Glutamatergic neuron (in vitro differentiated cells): ENCODE results near the gene ADAMTS7. TPM values are rescaled to one million over a fixed set of nuclear protein-coding genes. Genes with fewer than 3 reads are reported as not detected.
"Not testable (repeated sequence)": the region's sequence is repeated elsewhere in the genome, so short reads cannot be mapped to it uniquely, and the experiment has no call there.

Experiments used
- DNase-seq: peaks from one replicate; pipeline ENCODE4 v3.0.0; 2022
- H3K27ac Mint-ChIP-seq: one replicate; pipeline ENCODE4 v1.8.0; 2020; ENCODE audit warnings: mild to moderate bottlenecking, mixed read lengths, inconsistent platforms; ENCODE audit not compliant: unreplicated experiment
- H3K27me3 Mint-ChIP-seq: one replicate; pipeline ENCODE4 v1.8.0; 2020; ENCODE audit warnings: mild to moderate bottlenecking, moderate library complexity, mixed read lengths, inconsistent platforms; ENCODE audit not compliant: unreplicated experiment
- H3K36me3 Mint-ChIP-seq: one replicate; pipeline ENCODE4 v1.8.0; 2020; ENCODE audit warnings: mild to moderate bottlenecking, mixed read lengths, inconsistent platforms; ENCODE audit not compliant: unreplicated experiment
- H3K4me1 Mint-ChIP-seq: one replicate; pipeline ENCODE4 v1.8.0; 2020; ENCODE audit warnings: mild to moderate bottlenecking, low read depth, mixed read lengths, inconsistent platforms; ENCODE audit not compliant: unreplicated experiment
- H3K4me3 Mint-ChIP-seq: one replicate; pipeline ENCODE4 v1.8.0; 2020; ENCODE audit warnings: mild to moderate bottlenecking, mixed read lengths, inconsistent platforms; ENCODE audit not compliant: unreplicated experiment
- H3K9me3 Mint-ChIP-seq: one replicate; pipeline ENCODE4 v1.8.0; 2020; ENCODE audit warnings: mild to moderate bottlenecking, moderate library complexity, mixed read lengths, inconsistent platforms; ENCODE audit not compliant: unreplicated experiment
- total RNA-seq: library from RNA; stranded (reverse); fragmentation: NEBNext Ultra II Directional; extraction: Animal tissue kit (Norgen Biotek cat#: 25700); gene quantifications from one replicate; pipeline ENCODE4 v1.2.1, GENCODE V29; 2021; ENCODE audit not compliant: unreplicated experiment
- TF ChIP-seq, protein P1 (sequence below): fragments of 200-600 bp; sonication (generic); IDR thresholded peaks from one replicate; pipeline ENCODE4 v1.5.0; 2021; ENCODE audit not compliant: partially characterized antibody, unreplicated experiment

ADAMTS7 gene
- total RNA-seq, 1 donor from 2014 or later = 181 TPM

DNA sequence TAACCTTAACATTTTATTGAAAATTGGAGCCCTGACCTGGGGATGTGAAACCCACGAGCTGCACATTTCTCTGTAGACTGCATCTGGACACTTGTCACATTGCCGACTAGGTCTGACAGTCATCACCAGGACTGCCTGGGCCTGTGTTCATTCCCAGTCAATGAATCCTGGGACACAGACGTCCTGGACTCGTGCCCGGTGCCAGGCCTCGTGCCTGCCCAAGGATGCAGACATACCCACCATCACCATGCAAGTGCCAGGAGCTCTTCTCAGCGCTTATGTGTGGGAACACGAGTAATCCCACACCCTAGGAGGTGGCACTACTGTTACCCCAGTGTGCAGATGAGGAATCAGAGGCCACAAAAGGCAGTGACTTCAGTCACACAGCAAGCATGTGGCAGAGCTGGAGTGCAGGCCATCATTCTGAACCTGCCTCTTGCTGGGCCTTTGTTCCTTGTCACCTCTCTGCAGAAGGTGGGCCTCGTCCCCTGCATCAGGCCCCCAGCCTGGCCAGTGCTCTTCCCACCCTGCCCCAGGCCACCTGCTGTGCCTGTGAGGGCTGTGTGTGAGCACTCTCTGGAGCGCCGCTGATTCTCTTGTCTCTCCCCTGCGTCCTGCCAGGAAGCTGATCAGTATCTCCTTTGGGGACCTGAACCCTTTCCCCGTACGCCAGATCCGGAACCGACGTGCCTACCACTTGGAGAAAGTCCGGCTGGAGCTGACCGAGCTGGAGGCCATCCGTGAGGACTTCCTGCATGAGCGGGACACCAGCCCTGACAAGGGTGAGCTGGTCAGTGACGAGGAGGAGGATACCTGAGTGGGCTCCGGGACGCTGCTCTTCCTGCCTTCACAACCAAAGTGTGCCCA is 58.5 kb downstream of the ADAMTS7 start:
- H3K4me3 Mint-ChIP-seq = peak overlapping the region; percentile 46
- no peaks in the 10 kb centered on the region for H3K36me3 Mint-ChIP-seq
- peaks cover 6% of the 10 kb centered on the region for H3K27me3 Mint-ChIP-seq
- TF ChIP-seq, protein P1, sequence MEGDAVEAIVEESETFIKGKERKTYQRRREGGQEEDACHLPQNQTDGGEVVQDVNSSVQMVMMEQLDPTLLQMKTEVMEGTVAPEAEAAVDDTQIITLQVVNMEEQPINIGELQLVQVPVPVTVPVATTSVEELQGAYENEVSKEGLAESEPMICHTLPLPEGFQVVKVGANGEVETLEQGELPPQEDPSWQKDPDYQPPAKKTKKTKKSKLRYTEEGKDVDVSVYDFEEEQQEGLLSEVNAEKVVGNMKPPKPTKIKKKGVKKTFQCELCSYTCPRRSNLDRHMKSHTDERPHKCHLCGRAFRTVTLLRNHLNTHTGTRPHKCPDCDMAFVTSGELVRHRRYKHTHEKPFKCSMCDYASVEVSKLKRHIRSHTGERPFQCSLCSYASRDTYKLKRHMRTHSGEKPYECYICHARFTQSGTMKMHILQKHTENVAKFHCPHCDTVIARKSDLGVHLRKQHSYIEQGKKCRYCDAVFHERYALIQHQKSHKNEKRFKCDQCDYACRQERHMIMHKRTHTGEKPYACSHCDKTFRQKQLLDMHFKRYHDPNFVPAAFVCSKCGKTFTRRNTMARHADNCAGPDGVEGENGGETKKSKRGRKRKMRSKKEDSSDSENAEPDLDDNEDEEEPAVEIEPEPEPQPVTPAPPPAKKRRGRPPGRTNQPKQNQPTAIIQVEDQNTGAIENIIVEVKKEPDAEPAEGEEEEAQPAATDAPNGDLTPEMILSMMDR = no peak
- peaks cover 34% of the 10 kb centered on the region for H3K4me1 Mint-ChIP-seq
- DNase-seq = no peak
- peaks cover 7% of the 10 kb centered on the region for H3K9me3 Mint-ChIP-seq
- peak overlapping the region; percentile 52 for H3K27ac Mint-ChIP-seq

DNA sequence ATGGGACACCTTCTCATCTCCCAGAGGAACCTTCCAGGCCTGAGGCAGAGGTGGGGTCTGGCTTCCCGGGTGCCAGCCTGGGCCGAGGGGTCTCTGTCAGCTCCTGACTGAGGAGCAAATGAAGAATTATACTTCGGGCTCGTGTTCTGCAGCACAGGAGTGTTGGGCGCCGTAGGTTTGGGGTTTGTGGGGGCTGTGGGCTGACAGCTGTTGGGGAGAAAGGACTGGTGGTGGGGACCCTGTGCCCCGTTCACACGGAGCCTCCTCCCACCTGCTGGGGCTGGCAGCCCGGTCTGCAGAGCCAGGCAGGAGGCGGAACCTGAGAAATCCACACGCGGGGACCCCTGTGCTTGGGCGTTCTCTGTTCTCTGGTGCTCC is 59.7 kb downstream of the ADAMTS7 start:
- H3K36me3 Mint-ChIP-seq = no peaks in the 10 kb centered on the region
- no peak overlapping the region for H3K4me3 Mint-ChIP-seq
- peaks cover 1% of the 10 kb centered on the region for H3K27me3 Mint-ChIP-seq
- peaks cover 26% of the 10 kb centered on the region for H3K4me1 Mint-ChIP-seq
- H3K9me3 Mint-ChIP-seq = peaks cover 5% of the 10 kb centered on the region
- no peak overlapping the region for H3K27ac Mint-ChIP-seq
- DNase-seq = no peak
- TF ChIP-seq, protein P1 = no peak

DNA sequence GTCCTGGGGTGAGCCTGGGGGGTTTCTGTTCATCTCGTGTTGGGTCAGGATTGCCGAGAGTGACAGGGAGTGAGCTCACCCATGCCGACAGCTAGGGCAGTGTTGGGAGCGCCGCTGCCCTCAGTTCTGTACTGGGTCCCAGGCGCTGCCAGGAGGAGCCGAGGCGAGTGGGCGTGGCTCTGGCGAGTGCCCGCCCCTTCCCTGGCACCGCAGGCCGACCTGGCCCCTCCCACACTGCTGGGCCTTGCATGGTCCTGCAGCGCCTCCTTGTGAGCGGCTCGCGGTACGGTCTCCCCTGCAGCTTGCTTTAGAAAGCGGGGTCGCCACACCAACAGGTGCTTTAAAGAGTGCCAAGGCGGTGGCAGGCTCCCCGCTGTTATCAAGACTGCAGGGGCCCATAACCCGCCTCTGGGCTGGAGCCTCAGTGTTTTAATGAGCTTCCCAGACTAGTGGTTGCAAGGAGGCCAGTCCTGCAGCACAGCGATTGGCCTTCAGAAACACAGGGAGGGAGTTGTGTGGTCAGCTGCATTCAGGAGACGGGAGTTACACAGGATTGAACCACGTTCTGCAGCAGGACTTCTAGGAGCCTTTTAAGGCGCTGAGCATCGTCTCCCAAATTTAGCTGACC is 60.2 kb downstream of the ADAMTS7 start:
- H3K27me3 Mint-ChIP-seq, H3K27ac Mint-ChIP-seq, H3K9me3 Mint-ChIP-seq, H3K36me3 Mint-ChIP-seq: not testable (repeated sequence)
- peak; percentile 96 for DNase-seq
- Mint-ChIP-seq H3K4me1 (peaks cover 23% of the 10 kb centered on the region), H3K4me3 (peak overlapping the region; percentile 41)
- TF ChIP-seq, protein P1 = peak; percentile 77

DNA sequence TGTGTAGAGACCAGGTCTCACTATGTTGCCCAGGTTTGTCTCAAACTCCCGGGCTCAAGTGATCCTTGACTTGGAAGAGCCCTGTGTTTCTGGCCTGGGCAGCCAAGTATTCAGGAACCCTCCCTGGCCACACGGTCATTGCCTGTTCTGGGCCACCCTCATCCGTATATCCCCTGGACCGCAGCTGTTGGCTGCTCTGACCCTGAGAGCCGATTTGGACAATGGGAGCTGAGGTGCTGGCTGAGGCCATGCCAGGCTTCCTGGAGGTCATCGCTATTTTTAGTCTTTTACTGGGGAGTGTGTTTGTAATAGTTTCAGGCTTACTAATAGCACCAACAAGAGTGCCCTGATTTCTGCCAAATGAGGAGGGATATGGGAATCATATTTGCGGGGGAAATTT is 60.7 kb downstream of the ADAMTS7 start:
- H3K27ac Mint-ChIP-seq = no peak overlapping the region
- H3K27me3 Mint-ChIP-seq = no peaks in the 10 kb centered on the region
- peaks cover 5% of the 10 kb centered on the region for H3K9me3 Mint-ChIP-seq
- H3K4me3 Mint-ChIP-seq = peak overlapping the region; percentile 41
- peaks cover 21% of the 10 kb centered on the region for H3K4me1 Mint-ChIP-seq
- no peak for DNase-seq
- TF ChIP-seq, protein P1 = no peak
- no peaks in the 10 kb centered on the region for H3K36me3 Mint-ChIP-seq

DNA sequence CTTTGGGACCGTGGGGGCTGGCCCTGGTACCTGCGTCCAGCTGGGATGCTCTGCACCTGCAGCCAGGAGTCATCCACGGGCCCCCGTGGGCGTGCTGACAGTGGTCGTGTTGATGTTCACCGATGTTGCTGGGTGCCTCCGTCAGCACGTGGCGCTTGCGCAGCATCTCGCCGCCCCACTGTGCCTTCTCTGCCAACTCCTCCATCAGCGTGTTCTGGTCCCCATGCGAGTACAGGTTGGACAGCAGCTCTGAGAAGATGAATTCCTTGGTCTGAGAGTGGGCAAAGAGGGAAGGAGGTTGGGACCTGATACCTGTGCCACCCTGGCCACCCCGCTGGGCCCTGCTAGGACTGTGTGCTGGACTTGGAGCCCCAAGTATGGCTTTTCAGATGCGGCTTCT is 61.4 kb downstream of the ADAMTS7 start:
- no peak for DNase-seq
- H3K4me1 Mint-ChIP-seq = peaks cover 20% of the 10 kb centered on the region
- H3K27ac Mint-ChIP-seq = no peak overlapping the region
- no peaks in the 10 kb centered on the region for H3K27me3 Mint-ChIP-seq
- TF ChIP-seq, protein P1 = no peak
- no peak overlapping the region for H3K4me3 Mint-ChIP-seq
- H3K9me3 Mint-ChIP-seq = peaks cover 5% of the 10 kb centered on the region
- H3K36me3 Mint-ChIP-seq = no peaks in the 10 kb centered on the region

DNA sequence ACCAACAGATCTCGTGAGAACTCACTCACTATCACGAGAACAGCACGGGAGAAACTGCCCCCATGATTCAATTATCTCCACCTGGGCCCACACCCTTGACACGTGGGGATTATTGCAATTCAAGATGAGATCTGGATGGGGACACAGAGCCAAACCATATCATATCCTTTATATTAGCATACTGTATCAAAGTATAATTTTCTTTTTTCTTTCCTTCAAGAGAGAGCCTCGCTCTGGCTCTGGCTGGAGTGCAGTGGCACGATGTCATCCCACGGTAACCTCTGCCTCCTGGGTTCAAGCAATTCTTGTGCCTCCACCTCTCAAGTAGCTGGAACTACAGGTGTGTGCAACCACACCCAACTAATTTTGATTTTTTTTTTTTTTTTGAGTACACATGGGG is 63.4 kb downstream of the ADAMTS7 start:
- H3K36me3 Mint-ChIP-seq, DNase-seq, H3K9me3 Mint-ChIP-seq, H3K4me1 Mint-ChIP-seq, H3K27ac Mint-ChIP-seq, H3K27me3 Mint-ChIP-seq, H3K4me3 Mint-ChIP-seq: not testable (repeated sequence)

DNA sequence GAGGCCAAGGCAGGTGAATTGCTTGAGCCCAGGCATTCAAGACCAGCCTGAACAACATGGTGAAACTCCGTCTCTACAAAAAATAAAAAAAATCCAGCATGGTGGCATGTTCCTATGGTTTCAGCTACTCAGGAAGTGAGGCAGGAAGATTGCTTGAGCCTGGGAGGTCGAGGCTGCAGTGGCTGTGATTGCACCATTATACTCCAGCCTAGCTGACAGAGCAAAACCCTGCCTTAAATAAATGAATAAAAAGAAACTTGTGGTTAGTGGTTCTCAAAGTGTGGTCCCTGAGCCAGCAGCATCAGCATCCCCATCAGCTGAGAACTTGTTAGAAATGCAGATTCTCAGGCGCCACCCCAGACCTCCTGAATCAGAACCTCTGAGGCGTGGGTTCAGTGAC is 69.6 kb downstream of the ADAMTS7 start:
- not testable (repeated sequence) for H3K4me1 Mint-ChIP-seq, H3K27me3 Mint-ChIP-seq, H3K9me3 Mint-ChIP-seq, DNase-seq, H3K36me3 Mint-ChIP-seq, H3K4me3 Mint-ChIP-seq, H3K27ac Mint-ChIP-seq
